HG03280 (cell line): Measurements from ENCODE around the gene CAMK1.
"Not testable (repeated sequence)": the region's sequence is repeated elsewhere in the genome, so short reads cannot be mapped to it uniquely, and the experiment has no call there.

Experiments
- ATAC-seq: cut with Tn5 transposase; IDR thresholded peaks from one replicate; pipeline ENCODE4 v1.9.1; 2021; ENCODE audit warnings: mild to moderate bottlenecking, moderate library complexity; ENCODE audit not compliant: unreplicated experiment

The CAMK1 gene

GRCh38 chr3:9776896-9777693 lies 7.3 kb upstream of the CAMK1 start:
- no peak for ATAC-seq

DNA sequence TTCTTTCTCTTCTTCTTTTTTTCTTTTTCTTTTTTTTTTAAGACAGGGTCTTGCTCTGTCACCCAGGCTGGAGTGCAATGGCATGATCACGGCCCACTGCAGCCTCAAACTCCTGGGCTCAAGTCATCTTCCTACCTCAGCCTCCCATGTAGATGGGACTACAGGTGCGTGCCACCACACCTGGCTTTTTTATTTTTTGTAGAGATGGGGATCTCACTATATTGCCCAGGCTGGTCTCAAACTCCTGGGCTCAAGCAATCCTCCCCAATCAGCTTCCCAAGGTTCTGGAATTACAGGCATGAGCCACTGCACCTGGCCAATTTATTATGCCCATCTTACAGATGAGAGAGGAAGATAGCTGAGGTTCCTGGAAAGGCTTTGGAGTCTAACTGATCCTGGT lies 1.3 kb upstream of the CAMK1 start:
- ATAC-seq, result not testable (repeated sequence)

- ATAC-seq, result no peak
Observed at GRCh38 chr3:9770276-9770812, 597 bp upstream of the CAMK1 start.

DNA sequence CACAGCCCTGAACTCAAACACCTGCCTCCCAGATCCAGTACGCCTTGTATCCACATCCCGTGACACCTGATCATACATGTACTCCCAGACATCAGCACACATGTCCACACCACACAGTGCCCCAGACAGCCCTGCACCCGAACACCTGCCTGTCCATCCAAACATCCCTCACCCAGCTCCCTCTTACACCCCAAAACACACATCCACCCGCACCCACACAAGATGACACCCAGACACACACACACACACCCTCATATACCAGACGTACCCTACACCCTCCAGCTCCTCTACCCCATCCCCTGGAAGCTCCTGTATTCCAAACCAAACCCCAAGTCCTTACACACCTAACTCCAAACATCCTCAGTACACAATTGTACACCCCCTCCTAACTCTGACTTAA lies 735 bp downstream of the CAMK1 start:
- ATAC-seq, result no peak

GRCh38 chr3:9768141-9768775 lies 1.5 kb downstream of the CAMK1 start:
- no peak for ATAC-seq

GRCh38 chr3:9767418-9767817 lies 2.3 kb downstream of the CAMK1 start:
- ATAC-seq, result no peak

DNA sequence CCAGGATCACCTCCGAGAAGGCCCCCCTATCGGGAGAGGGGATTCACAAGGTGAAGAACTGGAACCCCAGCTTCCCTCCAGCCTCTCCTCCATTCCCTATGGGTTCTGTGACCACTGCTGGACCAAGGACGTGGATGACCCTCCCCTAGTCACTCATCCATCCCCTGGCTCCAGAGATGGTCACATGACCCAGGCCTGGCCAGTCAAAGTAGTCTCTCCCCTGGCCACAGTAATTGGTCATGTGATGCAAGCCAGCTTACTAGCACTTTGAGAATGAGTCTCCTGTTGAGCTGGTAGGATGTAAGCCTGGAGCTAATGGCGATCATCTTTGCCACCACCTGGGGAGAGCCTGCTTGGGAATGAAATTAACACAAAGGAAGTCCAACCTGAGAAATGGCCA lies 3.9 kb downstream of the CAMK1 start:
- ATAC-seq, result no peak

GRCh38 chr3:9762871-9763270 lies 6.9 kb downstream of the CAMK1 start:
- no peak for ATAC-seq

- ATAC-seq, result no peak
Observed at GRCh38 chr3:9761919-9762318, 7.8 kb downstream of the CAMK1 start.

GRCh38 chr3:9760779-9761505 lies 8.8 kb downstream of the CAMK1 start:
- ATAC-seq, result no peak

DNA sequence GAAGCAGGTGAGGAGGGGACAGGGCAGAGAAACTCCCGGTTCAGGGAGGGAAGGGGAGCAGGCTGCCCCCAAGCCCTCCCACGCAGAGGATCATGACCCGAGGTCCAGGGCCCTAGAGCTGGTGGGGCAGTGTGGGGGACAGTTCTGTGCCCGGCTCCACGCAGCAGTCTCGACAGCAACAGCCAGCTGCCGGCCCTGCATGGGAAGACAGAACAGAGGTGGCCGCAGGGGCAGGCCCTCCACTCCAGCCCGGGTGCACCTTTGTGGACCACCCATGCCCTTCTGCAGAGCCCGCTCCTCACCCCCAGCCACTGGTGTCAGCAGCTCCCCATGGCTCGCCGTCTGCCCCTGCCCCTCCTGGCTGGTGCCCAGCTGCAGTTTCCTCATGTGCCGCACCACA lies 12.3 kb downstream of the CAMK1 start:
- no peak for ATAC-seq

- no peak for ATAC-seq
Observed at GRCh38 chr3:9754678-9755077, 15.1 kb downstream of the CAMK1 start.

GRCh38 chr3:9750556-9751411 lies 19.0 kb downstream of the CAMK1 start:
- no peak for ATAC-seq

- peak; percentile 93 for ATAC-seq
Observed at GRCh38 chr3:9749645-9750555, 19.8 kb downstream of the CAMK1 start, which contains the start of gene OGG1. Gene OGG1 (plus strand): TSS chr3:9749952. CDS start chr3:9750287, 335 bp downstream.

DNA sequence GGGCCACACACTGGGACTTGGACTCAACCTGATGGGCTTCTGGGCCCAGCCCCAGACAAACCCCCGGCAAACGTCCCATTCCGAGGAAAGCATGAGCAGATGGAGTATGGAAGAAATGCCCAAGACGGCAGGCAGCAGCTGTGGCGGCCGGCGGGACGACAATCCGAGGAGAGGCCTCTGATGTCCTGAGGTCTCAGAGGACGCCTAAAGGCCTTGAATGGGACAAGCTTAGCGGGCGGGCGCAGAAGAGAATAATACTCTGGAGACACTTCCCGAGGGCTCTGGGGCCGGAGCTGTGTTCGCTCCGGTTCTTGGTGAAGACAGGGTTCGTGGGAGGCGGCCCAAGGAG lies 20.5 kb downstream of the CAMK1 start:
- no peak for ATAC-seq

- ATAC-seq, result no peak
Observed at GRCh38 chr3:9748031-9748430, 21.7 kb downstream of the CAMK1 start.

DNA sequence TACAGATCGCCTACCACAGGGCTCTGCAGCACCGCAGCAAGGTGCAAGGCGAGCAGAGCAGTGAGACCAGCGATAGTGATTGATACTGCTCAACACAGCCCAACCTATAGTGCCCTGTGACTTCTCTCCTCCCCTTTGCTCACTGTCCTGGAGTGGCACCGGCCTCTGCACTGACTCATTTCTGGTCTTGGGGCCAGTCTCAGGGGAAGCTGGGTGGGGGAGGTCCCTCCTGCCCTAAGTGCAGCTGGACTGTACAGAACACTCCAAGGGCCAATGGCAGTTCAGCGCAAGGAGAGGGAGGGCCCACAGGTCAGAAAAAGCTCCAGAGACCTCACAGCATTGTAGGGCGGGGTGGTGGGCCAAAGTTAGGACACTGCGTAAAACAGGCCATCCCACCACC lies 22.5 kb downstream of the CAMK1 start:
- ATAC-seq, result peak; percentile 19

DNA sequence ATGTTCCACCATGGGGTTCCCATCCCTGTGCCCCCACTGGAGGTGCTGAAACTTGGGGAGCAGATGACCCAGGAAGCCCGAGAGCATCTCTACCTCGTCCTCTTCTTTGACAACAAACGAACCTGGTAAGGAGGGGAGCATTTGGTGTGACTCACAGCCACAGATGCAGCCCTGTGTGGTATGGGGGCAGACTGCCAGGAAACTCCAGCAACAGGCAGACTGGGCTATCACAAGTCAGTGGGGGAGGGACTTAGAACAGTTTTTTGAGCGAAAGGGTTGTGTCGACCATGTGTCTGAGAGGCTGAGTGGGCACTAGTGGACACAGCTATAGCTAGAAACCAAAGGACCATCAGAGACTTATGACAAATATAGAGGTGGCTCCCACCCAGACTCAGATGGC lies 23.4 kb downstream of the CAMK1 start:
- no peak for ATAC-seq

DNA sequence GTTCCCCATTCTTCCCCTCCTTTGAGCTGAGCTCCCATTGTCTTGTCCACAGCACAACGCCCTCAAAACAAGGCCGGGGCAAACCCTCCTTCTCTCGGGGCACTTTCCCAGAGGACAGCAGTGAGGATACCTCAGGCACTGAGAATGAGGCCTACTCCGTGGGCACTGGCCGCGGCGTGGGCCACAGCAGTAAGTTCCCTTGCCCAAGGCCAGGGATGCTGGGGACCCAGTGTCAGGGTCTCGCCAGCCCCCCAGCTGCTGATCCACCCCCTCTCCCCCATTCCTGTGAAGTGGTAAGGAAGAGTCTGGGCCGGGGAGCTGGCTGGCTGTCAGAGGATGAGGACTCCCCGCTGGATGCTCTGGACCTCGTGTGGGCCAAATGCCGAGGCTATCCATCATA lies 24.2 kb downstream of the CAMK1 start:
- ATAC-seq, result no peak

DNA sequence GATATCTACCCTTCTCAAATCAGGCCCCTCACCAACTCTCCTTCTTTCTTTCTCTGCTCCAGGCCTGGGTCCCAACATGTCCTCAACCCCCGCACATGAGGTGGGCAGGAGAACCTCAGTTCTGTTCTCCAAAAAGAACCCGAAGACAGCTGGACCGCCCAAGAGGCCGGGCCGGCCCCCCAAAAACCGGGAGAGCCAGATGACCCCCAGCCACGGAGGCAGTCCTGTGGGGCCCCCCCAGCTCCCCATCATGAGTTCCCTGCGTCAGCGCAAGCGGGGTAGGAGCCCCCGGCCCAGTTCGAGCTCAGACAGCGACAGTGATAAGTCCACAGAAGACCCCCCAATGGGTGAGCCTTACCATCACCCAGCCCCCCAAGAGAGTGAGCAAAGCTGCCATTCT lies 25.6 kb downstream of the CAMK1 start:
- ATAC-seq, result no peak
